GM18526 (cell line): Measurements from ENCODE around the gene IGF2BP2.

Experiments used
- POLR2A ChIP-seq: IDR thresholded peaks from 3 replicates; pipeline ENCODE4 v1.6.1; 2011; ENCODE audit not compliant: insufficient read length; ENCODE audit errors: extremely low read depth

The IGF2BP2 gene

DNA sequence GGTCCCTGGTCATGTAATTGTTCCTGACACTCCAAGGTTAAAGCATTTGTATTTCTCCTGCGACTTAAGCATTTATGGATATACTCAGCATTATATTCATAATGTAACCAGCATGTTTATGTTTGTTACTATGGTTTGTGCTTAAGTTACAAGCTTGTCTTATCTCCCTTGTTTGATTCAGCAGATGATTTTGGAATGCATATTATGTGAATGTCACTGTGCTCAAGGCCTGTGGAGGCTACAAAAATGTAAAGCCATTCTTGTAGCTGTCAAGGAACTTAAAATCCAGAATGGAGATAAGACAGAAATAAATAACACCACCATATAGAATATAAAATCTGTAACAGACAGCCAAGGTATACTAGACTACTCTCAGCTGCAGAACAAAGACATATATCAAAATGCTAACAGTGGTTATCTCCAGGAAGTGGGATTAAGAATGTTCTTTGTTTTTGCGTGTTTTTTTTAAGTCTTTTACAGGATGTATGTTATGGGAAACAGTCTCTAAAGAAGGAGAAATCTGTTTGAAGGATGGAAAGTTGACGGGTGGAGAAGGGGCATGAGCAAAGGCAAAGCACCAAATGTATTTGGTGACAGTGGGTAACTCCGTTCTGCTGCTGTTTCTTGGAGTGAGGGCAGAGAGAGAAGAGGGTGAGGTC is 61.4 kb downstream of the IGF2BP2 start:
- no peak for TF ChIP-seq POLR2A

DNA sequence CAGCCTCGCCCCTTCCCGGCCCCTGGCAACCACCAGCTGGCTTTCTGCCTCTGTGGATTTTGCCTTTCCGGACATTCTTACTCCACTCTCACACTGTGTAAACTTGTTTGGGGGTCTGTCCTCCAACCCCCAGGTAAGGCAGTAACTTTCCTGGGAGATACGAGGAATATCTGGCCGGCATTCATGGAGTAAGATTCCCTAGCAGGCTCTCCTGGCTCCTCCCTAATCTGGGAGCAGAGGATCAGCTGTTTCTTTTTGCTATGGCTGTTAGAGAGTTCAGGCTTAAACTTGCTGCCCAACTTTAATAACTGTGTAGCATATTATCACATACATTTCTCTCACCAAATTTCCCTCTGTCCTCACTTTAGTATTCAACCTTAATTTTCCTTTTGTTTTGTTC is 64.3 kb downstream of the IGF2BP2 start:
- TF ChIP-seq POLR2A = no peak

GRCh38 chr3:185760088-185760487 is 64.8 kb downstream of the IGF2BP2 start:
- no peak for TF ChIP-seq POLR2A

DNA sequence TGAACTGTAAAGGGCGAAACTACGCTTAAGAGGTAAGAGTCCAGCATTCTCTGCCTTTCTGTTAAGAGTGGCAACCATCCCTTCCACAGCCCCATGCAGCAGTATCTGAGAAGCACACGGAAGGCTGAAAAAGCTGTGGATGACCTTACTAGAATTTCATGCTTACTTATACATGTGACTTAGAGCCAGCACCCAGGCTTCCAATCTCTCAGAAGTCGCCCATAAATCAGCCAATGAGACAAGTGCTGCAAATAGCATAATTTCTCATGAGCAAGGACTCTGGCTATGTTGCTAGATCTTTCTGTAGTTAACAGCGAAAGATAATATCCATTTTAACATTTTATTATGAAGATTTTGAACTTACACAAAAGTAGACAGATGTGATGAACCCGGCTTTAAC is 65.3 kb downstream of the IGF2BP2 start:
- no peak for TF ChIP-seq POLR2A

DNA sequence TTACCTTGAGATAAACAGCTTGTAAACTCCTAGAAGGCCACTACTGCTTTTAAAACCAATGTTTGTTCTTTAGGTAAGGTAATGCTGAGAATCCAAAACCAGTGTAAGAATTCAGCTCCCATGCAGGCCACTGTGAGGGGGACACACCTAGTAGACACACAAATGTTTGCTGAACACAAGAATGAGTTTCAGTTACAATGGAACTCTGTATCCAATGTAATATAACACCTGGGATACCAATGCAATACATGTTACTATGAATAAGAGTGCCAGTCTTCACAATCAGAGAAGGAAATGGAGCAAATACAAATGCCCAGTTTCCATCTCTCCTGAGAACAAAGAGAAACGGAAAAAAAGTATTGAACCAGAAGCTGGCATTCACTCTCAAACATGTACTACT is 65.9 kb downstream of the IGF2BP2 start:
- TF ChIP-seq POLR2A = no peak

- no peak for TF ChIP-seq POLR2A
These were observed 67.7 kb downstream of the IGF2BP2 start for GRCh38 chr3:185757176-185757575.

- no peak for TF ChIP-seq POLR2A
These were observed 68.4 kb downstream of the IGF2BP2 start for GRCh38 chr3:185756477-185756876.

DNA sequence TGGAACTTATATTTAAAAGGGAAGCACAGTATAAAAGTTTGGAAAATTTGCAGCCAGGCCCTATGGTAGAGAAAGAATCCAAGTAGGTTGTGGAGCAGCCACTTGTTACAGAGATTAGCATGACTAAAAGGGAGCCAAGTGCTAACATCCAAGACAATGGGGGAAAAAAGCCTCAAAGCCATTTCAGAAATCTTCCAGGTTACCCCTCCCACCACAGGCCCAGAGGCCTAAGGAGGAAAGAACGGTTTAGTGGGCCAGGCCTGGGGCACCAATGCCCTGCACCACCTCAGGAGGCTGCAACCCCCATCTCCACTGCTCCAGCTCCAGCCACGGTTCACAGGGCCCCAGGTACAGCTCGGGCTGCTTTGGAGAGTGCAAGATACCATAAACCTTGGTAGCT is 69.9 kb downstream of the IGF2BP2 start:
- TF ChIP-seq POLR2A = no peak

- TF ChIP-seq POLR2A = no peak
These were observed 71.5 kb downstream of the IGF2BP2 start for GRCh38 chr3:185753354-185753753.

DNA sequence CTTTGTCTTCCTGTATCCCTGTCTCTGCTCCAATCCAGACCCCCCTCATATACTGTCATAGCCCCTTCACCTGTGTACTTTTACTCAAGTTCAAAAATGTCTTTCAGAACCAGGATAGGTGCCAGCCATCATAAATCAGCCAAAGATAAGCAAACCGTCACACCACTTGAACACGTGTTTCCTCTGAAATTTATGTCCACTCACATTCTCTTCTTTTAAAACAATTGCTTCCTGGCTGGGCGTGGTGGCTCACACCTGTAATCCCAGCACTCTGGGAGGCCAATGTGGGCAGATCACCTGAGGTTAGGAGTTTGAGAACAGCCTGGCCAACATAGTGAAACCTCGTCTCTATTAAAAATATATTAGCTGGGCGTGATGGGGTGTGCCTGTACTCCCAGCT is 74.1 kb downstream of the IGF2BP2 start:
- no peak for TF ChIP-seq POLR2A

DNA sequence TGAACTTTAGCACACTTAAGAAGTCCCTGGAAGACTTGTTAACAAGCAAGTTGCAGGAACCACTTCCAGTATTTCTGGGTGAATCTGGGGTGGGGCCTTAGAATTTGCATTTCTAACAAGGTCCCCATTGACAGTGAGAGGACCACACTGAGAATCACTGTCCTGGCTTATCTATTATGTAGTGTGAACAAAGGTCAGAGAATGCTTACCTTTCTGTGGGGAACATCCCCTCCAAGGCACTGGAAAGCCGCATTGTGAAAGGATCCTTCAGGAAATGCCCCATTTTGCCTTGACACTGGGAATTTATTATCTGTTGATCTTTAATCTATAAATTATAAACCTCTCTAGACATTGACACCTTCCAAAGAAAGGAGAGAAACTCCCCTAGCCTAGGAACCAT is 74.8 kb downstream of the IGF2BP2 start:
- no peak for TF ChIP-seq POLR2A

- no peak for TF ChIP-seq POLR2A
These were observed 78.4 kb downstream of the IGF2BP2 start for GRCh38 chr3:185746470-185746869.

GRCh38 chr3:185744997-185745843 is 79.6 kb downstream of the IGF2BP2 start:
- no peak for TF ChIP-seq POLR2A

DNA sequence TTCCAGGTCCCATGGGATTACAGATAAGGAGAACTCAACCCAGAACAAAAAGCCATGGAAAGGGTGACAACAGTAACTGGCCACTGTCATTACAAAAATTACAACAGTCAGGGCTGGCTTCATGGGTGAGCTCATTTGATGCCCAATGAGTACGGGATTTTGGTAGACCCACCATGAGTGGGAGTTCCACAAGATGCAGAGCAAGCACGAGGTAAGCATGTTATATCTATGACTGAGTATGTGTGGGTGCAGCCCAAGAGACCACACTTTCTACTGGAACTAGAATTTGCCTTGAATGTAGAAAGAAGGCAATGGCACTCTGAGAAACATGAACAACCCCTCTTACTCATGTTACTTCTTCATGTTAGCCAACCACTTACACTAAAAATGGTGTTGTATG is 83.3 kb downstream of the IGF2BP2 start:
- no peak for TF ChIP-seq POLR2A

DNA sequence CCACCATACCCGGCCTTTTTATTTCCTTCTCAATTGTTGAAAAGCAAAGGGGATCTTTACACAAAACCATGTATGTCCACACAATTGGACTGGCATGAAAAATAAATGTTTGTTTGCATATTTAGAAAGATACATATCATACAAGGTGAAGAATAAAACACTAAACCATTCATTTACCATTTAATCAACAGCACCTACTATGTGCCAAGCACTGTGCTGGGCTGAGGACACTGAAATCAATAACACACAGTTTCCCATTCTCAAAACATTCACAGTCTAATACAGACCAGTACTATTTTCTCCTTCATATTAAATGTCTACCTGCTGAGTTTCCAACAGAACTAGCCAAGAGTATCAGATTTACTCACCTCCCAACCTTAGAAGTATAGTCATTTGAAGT is 84.7 kb downstream of the IGF2BP2 start:
- no peak for TF ChIP-seq POLR2A

DNA sequence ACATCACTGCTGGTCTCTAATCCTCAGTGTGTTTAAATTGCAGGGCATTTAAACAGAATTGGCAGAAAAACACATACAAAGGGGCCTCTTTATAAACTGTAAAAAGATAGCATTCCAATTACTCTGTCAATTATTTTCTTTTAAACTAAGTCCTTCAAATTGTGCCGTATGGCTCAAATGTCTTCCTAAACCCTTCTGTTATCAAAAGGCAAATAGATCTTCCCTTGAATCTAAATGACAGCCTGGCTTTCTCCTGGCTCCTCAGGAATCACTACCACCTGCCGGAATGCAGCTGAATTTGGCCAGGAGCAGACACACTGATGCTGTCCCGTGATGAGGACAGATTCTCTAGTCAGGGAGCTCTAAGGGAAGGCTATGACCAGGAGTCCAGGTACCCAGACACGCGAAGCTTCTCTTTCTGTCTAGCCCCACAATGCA is 85.6 kb downstream of the IGF2BP2 start:
- TF ChIP-seq POLR2A = no peak

- no peak for TF ChIP-seq POLR2A
These were observed 86.8 kb downstream of the IGF2BP2 start for GRCh38 chr3:185737740-185738680.
